Heart right ventricle (tissue), 16 donors: ENCODE results near the gene INTS2. TPM values are rescaled to one million over a fixed set of nuclear protein-coding genes. Genes with fewer than 3 reads are reported as not detected.

Experiments used
- ATAC-seq, 8 donors: fragments of 200-7000 bp; cut with Tn5 transposase; one replicate each; pipeline ENCODE4 v1.9.1; 2020; ENCODE audit warnings: mild to moderate bottlenecking in 8 of 8, moderate library complexity in 8 of 8, moderate number of reproducible peaks in 1 of 8
- DNase-seq, 2 donors: peaks; one replicate each; pipeline ENCODE4 v3.0.0-alpha.2; 2020
- H3K27ac ChIP-seq, 10 donors: fragments of 200-600 bp; sonication (generic) in 2 of 10; one replicate each; pipeline versions ENCODE4 v1.5.0 to v1.8.0; 2020 to 2022; ENCODE audit warnings: mild to moderate bottlenecking in 3 of 10
- H3K27me3 ChIP-seq, 7 donors: fragments of 200-600 bp; one replicate each; pipeline ENCODE4 v1.8.0; 2021 to 2022; ENCODE audit warnings: mild to moderate bottlenecking in 2 of 7
- H3K36me3 ChIP-seq, 9 donors: fragments of 200-600 bp; sonication (generic) in 1 of 9; one replicate each; pipeline versions ENCODE4 v1.5.0 to v1.8.0; 2020 to 2022; ENCODE audit warnings: mild to moderate bottlenecking in 2 of 9
- H3K4me1 ChIP-seq, 9 donors: fragments of 200-600 bp; sonication (generic) in 1 of 9; one replicate each; pipeline versions ENCODE4 v1.5.0 to v1.8.0; 2020 to 2022; ENCODE audit warnings: mild to moderate bottlenecking in 4 of 9
- H3K4me3 ChIP-seq, 10 donors: fragments of 200-600 bp; sonication (generic) in 2 of 10; one replicate each; pipeline versions ENCODE4 v1.5.0 to v1.8.0; 2020 to 2022; ENCODE audit warnings: mild to moderate bottlenecking in 7 of 10, moderate library complexity in 2 of 10
- H3K9me3 ChIP-seq, 11 donors: fragments of 200-600 bp in 10 of 11; sonication (generic) in 2 of 11; one replicate each; pipeline versions ENCODE4 v1.5.0 to v1.8.0; 2013 to 2022; ENCODE audit warnings: mild to moderate bottlenecking in 2 of 11, control low read depth in 1 of 11, moderate library complexity in 1 of 11
- WGBS, 2 donors: extraction: QIAGEN DNeasy Blood & Tissue Kit; methylation state at CpG; one replicate each; pipeline ENCODE4 v1.1.7; 2013; ENCODE audit warnings: inconsistent platforms in 1 of 2; 5-methylcytosine and 5-hydroxymethylcytosine counted together
- intact Hi-C, 10 donors: fragments of 100-400 bp; cut with DNase I; formaldehyde crosslinking; loops; one replicate each; pipeline versions ENCODE4 v1.11.1 to v1.14.2; 2022
- polyA plus RNA-seq, 2 donors: library from polyadenylated mRNA; stranded (reverse); fragments of 200-250 nt; gene quantifications; one replicate each; pipeline ENCODE4 v1.2.3, GENCODE V29; 2013
- total RNA-seq, 10 donors: library from RNA; stranded (reverse); fragmentation: NEBNext Ultra II Directional in 3 of 10; extraction: Animal tissue kit (Norgen Biotek cat#: 25700) in 3 of 10; gene quantifications; one replicate each; pipeline versions ENCODE4 v1.2.1 to v1.2.4, GENCODE V29; 2021 to 2023
- TF ChIP-seq, protein P1 (sequence below), 9 donors: fragments of 200-600 bp; sonication (generic) in 2 of 9; IDR thresholded peaks; one replicate each; pipeline versions ENCODE4 v1.5.0 to v1.8.0; 2021 to 2022; ENCODE audit warnings: antibody characterized with exemption in 9 of 9, mild to moderate bottlenecking in 5 of 9, moderate library complexity in 1 of 9
- donor health status: Arrhythmogenic right ventricular cardiomyopathy.
- donor health status: ischemic (EF 13 %, LVEDD 7.1; RV severe dilation, severe dysfunction).
- donor health status: healthy with polysubstance abuse.
- donor health status: DM: no; HTN: yes; CAD: no.
- donor health status: DM: no; HTN: no; CAD: no.
- donor health status: ischemic (EF 25% LVEDD 6.9; RV normal size, moderate dysfunction).
- donor health status: ischemic (EF 25% LVEDD 5.7; RV mildly dilated, moderate dysfunction).
- donor health status: healthy.
- donor health status: DM: yes; HTN: yes; CAD: no.
- donor health status: Ischemic cardiomyopathy.
- donor health status: ischemic (EF 35%, LVEDD 5.7; RV mildly dilated, moderate dysfunction).
- donor health status: nonischemic (EF 11% LVEDD 7.7; RV severe dilation, severe dysfunction).
- donor health status: DM: yes; HTN: yes; CAD: no.
- donor health status: PGD.
- donor health status: ischemic (EF 29% LVEDD 5.4; RV normal size, mild dysfunction).
- donor health status: nonischemic (EF 23%, LVEDD 6.1; RV moderate dilation, normal function).

The INTS2 gene
- total and polyA plus RNA-seq, 12 donors: 1.7 to 18.3 (median 11.1) TPM

DNA sequence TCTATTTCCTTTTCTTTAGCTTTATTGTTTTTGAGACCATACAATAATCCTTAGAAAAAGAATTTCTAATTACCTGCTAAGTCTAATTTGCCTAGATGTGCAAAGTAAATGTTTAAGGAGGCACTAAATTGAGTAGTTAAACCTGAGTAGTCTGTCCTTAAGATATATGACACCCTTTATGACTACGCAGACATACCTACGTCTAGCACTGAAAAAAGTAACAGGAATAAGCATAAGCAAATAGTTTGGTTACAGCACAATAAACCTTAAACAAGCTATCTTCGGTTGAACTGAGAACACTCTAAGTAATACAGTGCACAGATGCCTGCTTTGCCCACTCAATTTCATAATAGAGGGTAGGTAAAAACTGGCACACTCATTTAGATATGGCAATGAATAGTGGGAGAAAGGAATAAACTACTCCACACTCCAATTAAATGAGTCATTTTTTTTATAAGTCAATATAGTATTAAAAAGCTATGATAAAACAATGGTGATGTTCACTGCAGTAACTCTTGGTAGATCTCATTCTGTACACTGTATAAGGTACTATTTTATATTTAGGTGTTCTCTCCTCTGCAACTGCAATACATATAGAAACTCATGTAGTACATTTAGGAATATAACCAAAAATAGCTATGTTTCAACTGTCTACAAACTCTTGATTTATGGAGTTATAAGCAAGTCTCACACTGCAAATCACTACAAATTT is 19.7 kb upstream of the INTS2 start:
- no peak for ATAC-seq
- H3K4me3 ChIP-seq: no peak overlapping the region
- DNase-seq: no peak
- no peaks in the 10 kb centered on the region for H3K27me3 ChIP-seq
- intact Hi-C loops: no loop called here
- no peaks in the 10 kb centered on the region for H3K9me3 ChIP-seq
- TF ChIP-seq, protein P1, sequence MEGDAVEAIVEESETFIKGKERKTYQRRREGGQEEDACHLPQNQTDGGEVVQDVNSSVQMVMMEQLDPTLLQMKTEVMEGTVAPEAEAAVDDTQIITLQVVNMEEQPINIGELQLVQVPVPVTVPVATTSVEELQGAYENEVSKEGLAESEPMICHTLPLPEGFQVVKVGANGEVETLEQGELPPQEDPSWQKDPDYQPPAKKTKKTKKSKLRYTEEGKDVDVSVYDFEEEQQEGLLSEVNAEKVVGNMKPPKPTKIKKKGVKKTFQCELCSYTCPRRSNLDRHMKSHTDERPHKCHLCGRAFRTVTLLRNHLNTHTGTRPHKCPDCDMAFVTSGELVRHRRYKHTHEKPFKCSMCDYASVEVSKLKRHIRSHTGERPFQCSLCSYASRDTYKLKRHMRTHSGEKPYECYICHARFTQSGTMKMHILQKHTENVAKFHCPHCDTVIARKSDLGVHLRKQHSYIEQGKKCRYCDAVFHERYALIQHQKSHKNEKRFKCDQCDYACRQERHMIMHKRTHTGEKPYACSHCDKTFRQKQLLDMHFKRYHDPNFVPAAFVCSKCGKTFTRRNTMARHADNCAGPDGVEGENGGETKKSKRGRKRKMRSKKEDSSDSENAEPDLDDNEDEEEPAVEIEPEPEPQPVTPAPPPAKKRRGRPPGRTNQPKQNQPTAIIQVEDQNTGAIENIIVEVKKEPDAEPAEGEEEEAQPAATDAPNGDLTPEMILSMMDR (IDR thresholded peaks at IDR 0.05): no peak
- WGBS, 2 donors: 89 to 92% methylated on average over 3 of the region's 3 CpGs
- peaks cover 0 to 100% (median 72%) of the 10 kb centered on the region in 9 donors for H3K36me3 ChIP-seq
- H3K4me1 ChIP-seq: no peaks in the 10 kb centered on the region
- H3K27ac ChIP-seq: no peak overlapping the region

DNA sequence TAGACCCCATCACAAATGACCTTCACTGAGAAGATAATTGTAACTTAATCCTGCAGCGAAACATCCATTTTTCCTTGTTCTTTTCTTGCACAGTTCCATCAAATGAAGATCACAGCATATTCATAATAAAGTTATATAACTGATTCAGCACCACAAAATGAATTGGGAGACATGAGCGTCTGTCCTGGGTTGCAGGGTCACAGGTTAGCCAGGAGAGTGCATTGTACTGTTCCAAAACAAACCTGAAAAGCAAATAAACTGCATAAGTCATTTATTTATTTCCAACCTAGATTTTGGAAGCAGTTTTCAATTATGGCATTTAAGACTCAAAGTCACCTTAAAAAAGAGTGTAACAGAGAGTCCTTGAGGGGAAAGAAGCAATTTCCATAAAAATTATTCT is 18.6 kb upstream of the INTS2 start:
- H3K36me3 ChIP-seq: peaks cover 0 to 99% (median 60%) of the 10 kb centered on the region in 9 donors
- no peaks in the 10 kb centered on the region for H3K9me3 ChIP-seq
- TF ChIP-seq, protein P1 (IDR thresholded peaks at IDR 0.05): no peak
- 75 to 82% methylated on average over 2 of the region's 2 CpGs for WGBS, 2 donors
- H3K27me3 ChIP-seq: no peaks in the 10 kb centered on the region
- H3K27ac ChIP-seq: no peak overlapping the region
- DNase-seq (no peak), ATAC-seq (no peak)
- no peaks in the 10 kb centered on the region for H3K4me1 ChIP-seq
- intact Hi-C loops: no loop called here
- H3K4me3 ChIP-seq: no peak overlapping the region

GRCh38 chr17:61943117-61943516 is 15.3 kb upstream of the INTS2 start:
- Histone ChIP-seq H3K4me3 (no peak overlapping the region), H3K9me3 (no peaks in the 10 kb centered on the region), H3K27ac (peak overlapping the region in 1 of 10 donors; percentile 10), H3K27me3 (no peaks in the 10 kb centered on the region), H3K36me3 (peaks cover 0 to 74% (median 31%) of the 10 kb centered on the region in 9 donors), H3K4me1 (no peaks in the 10 kb centered on the region)
- DNase-seq (no peak), ATAC-seq (no peak)
- intact Hi-C loops: loop anchor here in 1 of 10 donors (5.0 kb wide), 1 partner anchor 44 kb away; no protein-coding TSS in a partner anchor
- TF ChIP-seq, protein P1 (IDR thresholded peaks at IDR 0.05): no peak
- 99 to 100% methylated on average over 1 of the region's 1 CpG for WGBS, 2 donors

DNA sequence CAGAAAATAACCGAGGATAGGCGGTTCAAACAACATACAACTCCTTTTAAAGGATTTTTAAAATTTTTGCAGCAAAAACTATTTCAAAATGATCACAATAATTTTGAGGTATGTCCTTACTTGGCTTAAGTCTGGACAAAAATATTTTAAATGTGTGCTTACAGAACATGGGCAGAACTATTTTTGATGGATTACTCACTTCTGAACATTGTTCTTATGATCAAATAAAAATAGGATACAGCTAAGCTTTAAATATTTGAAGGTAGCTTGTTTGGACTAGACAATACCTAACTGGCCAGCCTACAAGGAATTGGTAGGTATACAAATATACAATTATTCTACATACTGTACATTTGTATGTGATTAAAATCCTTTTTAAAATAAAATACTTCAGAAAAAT is 14.3 kb upstream of the INTS2 start:
- DNase-seq: no peak
- H3K9me3 ChIP-seq: no peaks in the 10 kb centered on the region
- no peak for ATAC-seq
- H3K36me3 ChIP-seq: peaks cover 0 to 64% (median 21%) of the 10 kb centered on the region in 9 donors
- intact Hi-C loops: loop anchor here in 1 of 10 donors (5.0 kb wide), 1 partner anchor 45 kb away; no protein-coding TSS in a partner anchor
- no peaks in the 10 kb centered on the region for H3K27me3 ChIP-seq
- H3K4me3 ChIP-seq: no peak overlapping the region
- peak overlapping the region in 1 of 10 donors; percentile 8 for H3K27ac ChIP-seq
- TF ChIP-seq, protein P1 (IDR thresholded peaks at IDR 0.05): no peak
- WGBS, 2 donors: 95 to 96% methylated on average over 2 of the region's 2 CpGs
- H3K4me1 ChIP-seq: no peaks in the 10 kb centered on the region
